ENCODE data around the gene NUP205.

NUP205 gene

DNA sequence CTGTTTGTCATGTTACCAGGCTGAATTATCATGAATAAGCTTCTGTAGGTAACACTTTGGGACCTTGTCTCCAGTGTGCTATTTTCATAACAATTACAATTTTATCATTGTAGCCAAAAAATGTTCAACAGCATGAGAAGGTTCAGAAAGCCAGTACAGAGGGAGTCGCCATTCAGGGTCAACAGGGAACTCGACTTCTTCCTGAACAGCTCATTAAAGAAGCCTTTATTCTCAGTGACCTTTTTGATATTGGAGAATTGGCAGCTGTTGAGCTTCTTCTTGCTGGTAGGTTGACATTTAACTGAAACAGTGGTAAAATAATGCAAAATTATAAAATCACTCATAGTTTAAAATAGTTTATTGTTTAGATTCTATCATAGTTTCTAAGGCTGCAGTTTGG lies 15.8 kb downstream of the NUP205 start:
- no peak for TF ChIP-seq GATA2 (IDR thresholded peaks at IDR 0.05; ENCODE audit: low read depth, low read length)
- TF ChIP-seq GATA3 (IDR thresholded peaks at IDR 0.05; ENCODE audit: low read depth, low read length), result no peak

DNA sequence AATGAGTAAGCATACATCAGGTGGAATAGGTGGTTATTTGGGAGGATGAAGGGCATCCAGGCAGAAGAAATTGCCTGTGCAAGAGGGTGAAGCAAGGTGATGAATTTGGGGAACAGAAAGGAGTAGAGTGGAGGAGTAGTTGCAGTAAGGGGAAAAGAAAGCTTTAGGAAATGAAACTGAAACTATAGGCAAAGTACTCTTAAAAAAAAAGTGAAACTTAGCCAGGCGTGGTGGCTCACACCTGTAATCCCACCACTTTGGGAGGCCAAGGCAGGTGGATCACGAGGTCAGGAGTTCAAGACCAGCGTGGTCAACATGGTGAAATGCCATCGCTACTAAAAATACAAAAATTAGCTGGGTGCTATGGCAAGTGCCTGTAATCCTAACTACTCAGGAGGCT lies 17.6 kb downstream of the NUP205 start:
- TF ChIP-seq GATA3 (IDR thresholded peaks at IDR 0.05; ENCODE audit: low read depth, low read length), result no peak
- TF ChIP-seq GATA2 (IDR thresholded peaks at IDR 0.05; ENCODE audit: low read depth, low read length), result no peak

DNA sequence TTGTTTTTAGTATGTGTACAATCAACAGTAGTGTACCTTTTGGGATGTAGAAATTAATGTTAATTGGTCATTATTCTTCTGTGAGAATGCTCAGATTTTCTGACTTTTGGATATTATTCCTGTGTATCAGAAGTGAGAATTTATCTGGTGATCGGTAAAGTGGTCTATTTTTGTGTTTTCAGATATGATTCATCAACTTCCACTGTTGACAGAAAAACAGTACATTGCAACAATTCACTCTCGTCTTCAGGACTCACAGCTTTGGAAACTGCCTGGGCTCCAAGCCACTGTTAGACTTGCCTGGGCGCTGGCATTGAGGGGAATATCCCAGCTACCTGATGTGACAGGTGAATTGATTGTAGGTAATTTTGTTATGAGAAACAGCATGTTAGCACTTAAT lies 20.9 kb downstream of the NUP205 start:
- TF ChIP-seq GATA2 (IDR thresholded peaks at IDR 0.05; ENCODE audit: low read depth, low read length), result no peak
- no peak for TF ChIP-seq GATA3 (IDR thresholded peaks at IDR 0.05; ENCODE audit: low read depth, low read length)

DNA sequence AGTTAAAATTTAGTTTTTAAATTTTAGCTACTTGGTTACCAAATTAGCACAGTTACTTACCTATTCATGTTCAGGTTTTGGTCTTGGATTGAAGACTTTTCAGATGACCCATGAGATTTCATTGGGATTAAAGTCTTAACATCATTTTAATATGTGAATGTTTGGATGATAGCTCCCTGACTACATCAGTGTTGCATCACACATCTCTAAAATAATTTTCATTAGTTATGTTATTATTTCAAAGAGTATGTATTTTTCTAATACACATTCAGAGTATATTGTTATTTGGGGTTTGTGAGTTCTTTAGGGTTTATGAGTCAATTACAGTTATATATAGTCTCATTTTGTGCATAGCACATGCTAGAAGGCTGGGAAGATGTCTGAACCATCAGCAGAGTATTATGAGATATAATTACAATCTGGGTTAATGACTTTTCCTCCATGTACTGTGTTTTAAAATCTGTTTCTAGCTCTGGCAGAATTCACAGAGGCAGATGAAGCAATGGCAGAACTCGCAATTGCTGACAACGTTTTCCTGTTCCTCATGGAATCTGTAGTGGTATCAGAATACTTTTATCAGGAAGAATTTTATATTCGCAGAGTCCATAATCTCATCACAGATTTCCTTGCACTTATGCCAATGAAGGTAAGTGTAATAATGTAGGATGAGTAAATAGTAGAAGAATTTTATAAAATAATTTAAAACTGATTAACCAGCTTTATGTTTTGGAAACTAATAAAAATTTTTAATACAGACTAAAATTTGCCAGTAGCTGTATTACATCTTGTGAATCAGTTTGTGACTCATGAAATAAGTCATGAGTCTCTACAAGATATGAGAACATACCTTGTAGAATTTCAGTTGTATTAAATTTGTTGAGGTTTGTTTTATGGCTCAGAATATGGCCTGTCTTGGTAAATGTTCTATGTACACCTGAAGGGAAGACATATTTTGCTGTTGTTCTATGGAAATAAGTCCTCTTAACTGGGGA lies 26.9 kb downstream of the NUP205 start:
- TF ChIP-seq GATA2 (IDR thresholded peaks at IDR 0.05; ENCODE audit: low read depth, low read length) (no peak), GATA3 (IDR thresholded peaks at IDR 0.05; ENCODE audit: low read depth, low read length) (no peak)

DNA sequence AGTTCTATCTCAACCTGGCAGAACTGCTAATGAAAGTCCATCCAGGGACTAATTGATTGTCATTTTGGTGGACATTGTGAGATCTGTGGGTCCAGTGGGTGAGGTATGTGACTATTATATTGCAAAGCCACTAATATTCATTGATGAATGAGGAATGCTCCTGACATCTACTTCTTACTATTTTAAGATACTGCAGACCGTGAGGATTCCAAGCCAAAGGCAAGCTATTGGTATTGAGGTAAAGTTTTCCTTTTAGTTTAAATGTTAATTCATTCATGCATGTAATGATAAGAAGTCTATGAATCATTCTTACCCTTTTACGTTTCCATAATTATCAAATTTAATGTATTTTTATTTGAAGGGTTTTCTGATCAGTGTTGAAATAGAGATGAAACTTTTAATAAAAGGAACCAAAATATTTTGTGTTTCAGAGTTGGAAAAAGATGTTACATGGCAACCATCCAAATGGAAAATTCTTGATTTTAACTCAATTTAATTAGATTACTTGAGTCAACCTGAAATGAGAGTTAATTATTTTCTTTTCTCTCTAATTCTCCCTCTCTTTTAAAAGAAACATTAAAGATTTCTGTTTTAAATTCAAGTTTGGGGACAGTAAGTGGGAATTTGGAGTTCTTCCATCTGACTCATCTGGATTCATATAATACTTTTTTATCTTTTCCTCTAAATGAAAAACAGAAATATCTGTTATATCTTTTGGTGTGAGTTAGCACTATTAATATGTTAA lies 39.6 kb downstream of the NUP205 start:
- TF ChIP-seq GATA2 (IDR thresholded peaks at IDR 0.05; ENCODE audit: low read depth, low read length) (no peak), GATA3 (IDR thresholded peaks at IDR 0.05; ENCODE audit: low read depth, low read length) (no peak)

DNA sequence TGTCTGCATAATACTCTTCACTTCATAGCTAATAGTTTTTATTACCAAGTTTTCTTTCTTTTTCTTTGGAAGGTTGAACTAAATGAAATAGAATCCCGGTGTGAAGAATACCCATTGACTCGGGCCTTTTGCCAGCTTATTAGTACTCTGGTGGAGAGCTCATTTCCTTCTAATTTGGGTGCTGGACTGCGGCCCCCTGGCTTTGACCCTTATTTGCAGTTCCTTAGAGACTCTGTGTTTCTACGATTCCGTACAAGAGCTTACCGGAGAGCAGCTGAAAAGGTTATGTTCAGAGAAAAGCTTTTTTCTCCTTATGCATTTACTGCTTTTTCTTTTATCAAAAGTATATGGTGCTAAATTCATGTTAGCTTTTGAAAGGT lies 40.2 kb downstream of the NUP205 start:
- TF ChIP-seq GATA2 (IDR thresholded peaks at IDR 0.05; ENCODE audit: low read depth, low read length) (no peak), GATA3 (IDR thresholded peaks at IDR 0.05; ENCODE audit: low read depth, low read length) (no peak)

DNA sequence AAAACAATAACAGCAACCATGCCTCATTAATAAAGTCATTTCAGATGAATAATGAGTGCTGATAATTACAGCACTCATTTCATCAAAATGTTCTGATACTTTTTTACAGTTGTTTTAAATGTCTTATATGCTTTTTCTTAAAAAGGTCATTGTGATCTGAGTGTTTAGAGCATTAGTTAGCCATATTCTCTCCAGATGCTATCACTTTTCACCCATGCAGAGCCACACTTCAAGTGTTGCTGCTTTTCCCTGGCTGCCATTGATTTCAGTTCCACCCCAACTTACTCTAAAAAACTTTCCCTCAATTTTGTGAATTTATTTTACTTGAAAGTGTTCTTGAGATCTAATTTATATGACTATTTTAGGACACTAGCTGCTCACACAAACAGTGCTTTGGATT lies 41.8 kb downstream of the NUP205 start:
- TF ChIP-seq GATA3 (IDR thresholded peaks at IDR 0.05; ENCODE audit: low read depth, low read length) (no peak), GATA2 (IDR thresholded peaks at IDR 0.05; ENCODE audit: low read depth, low read length) (no peak)

DNA sequence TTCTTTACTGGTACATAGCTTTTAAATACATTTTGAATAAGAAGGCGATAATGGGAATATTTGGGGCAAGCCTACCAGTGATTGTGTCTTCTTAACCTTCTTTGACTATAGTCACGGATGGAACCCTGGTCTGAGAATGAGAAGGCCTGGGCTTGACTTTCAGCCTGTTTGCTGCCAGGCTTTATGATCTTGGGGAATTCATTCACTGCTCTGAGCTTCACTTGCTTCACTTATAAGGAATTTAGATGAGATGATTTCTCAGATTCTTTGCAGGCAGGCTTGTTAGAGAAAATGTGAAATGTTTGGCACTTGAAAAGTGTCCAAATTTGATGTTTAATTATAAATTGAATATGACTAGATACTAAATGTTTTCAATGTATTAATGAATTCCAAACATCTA lies 42.5 kb downstream of the NUP205 start:
- TF ChIP-seq GATA3 (IDR thresholded peaks at IDR 0.05; ENCODE audit: low read depth, low read length) (no peak), GATA2 (IDR thresholded peaks at IDR 0.05; ENCODE audit: low read depth, low read length) (no peak)

DNA sequence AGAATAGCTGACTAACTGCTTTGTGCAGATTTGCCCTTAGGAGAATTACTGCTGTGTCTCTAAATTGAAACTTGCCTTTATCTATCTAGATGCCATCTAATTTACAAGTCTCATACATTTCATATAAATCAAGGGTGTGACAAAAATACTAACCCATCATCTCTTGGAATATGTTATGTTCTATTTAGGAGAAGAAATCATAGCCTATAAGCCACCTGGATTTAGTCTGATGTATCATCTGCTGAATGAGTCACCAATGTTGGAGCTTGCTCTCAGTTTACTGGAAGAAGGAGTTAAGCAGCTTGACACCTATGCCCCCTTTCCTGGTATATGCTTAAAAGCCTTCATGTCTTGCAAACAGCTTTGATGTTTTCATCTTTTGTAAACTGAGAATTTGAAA lies 43.5 kb downstream of the NUP205 start:
- no peak for TF ChIP-seq GATA2 (IDR thresholded peaks at IDR 0.05; ENCODE audit: low read depth, low read length)
- no peak for TF ChIP-seq GATA3 (IDR thresholded peaks at IDR 0.05; ENCODE audit: low read depth, low read length)

DNA sequence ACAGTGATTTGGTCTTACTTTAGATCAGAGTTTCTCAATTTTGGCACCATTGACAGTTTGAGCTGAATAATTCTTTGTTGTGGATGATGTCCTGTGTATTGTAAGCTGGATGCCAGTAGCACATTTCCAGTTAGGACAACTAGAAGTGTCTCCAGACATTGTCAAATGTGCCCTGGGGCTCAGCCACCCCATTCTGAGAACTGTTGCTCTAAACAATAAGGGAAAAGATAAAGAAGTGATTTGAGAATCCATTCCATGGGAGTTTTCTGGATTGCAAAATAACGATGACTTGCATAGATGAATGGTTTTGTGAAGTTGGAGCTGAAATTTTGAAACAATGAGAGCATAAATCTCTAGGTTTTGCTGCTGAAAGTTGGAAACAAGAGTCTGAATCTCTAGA lies 44.6 kb downstream of the NUP205 start:
- no peak for TF ChIP-seq GATA3 (IDR thresholded peaks at IDR 0.05; ENCODE audit: low read depth, low read length)
- TF ChIP-seq GATA2 (IDR thresholded peaks at IDR 0.05; ENCODE audit: low read depth, low read length), result no peak

DNA sequence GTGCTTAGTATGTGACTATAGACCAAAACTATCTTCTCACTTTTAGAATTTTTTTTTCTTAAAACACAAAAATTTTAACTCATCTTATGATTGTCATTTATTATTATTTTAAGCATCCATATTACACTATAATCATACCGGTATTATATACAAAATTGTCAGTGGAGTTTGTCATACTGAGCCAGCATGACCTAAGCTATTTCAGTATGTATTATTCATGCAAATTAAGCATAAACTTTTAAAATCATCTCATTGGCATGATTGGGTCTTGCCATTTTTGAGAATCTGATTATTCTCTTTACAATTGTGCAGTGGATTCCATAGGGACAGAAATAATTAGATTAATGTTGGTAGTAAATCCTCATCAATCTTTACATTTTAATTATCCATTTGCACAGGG lies 58.4 kb downstream of the NUP205 start:
- TF ChIP-seq GATA3 (IDR thresholded peaks at IDR 0.05; ENCODE audit: low read depth, low read length) (no peak), GATA2 (IDR thresholded peaks at IDR 0.05; ENCODE audit: low read depth, low read length) (no peak)

DNA sequence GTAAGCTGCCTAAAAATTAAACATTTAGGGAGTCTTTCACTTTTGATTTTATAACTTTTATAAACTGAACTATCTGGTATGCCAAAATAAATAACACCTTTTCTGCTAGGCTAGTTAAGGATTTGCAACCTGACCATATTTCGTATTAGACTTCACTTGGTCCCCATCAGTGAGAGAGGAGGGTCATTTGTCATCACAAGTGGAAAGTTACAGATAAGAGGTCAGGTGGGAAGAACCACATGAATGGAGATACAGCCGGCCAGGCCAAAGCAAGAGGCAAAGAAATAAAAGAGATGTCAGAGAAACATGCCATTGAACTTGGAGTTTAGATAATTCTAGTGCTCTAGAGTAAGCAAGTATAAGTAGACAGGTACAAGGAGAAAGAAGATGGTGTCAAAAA lies 60.1 kb downstream of the NUP205 start:
- TF ChIP-seq GATA2 (IDR thresholded peaks at IDR 0.05; ENCODE audit: low read depth, low read length) (no peak), GATA3 (IDR thresholded peaks at IDR 0.05; ENCODE audit: low read depth, low read length) (no peak)

DNA sequence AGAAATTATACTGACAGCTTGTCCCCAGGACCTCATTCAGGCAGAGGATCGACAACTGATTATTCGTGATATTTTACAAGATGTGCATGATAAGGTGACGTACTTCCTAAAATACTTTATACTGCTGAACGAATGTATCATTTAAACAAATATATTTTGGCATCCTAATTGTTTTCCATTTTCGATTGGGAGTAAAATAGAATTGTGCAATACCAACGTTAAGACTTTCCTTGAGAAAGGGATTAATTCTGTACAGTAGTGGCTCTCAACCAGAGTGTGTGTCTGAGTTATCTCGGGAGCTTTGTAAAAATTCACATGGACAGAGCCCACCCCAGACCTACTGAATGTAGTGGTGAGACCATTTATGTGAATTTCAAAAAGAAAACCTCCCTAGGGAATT lies 60.8 kb downstream of the NUP205 start:
- TF ChIP-seq GATA3 (IDR thresholded peaks at IDR 0.05; ENCODE audit: low read depth, low read length) (no peak), GATA2 (IDR thresholded peaks at IDR 0.05; ENCODE audit: low read depth, low read length) (no peak)

DNA sequence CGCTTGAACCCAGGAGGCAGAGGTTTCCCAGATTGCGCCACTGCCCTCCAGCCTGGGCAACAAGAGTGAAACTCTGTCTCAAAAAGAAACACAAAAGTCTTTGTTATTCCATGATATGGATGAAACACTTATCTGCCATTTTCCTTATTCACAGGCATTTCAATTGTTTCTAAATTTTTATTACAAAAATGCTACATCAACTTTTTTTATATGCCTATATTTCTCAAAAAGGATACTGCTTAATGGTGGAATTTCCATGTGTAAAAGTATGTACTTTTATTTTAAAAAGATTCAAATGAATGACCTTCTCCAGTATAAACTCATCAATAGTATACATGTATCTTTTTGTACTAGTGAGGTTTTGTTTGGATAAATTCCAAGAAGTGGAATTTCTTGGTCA lies 62.7 kb downstream of the NUP205 start:
- no peak for TF ChIP-seq GATA3 (IDR thresholded peaks at IDR 0.05; ENCODE audit: low read depth, low read length)
- TF ChIP-seq GATA2 (IDR thresholded peaks at IDR 0.05; ENCODE audit: low read depth, low read length), result no peak
